Measurements from ENCODE around the gene TULP4. TPM values are rescaled to one million over a fixed set of nuclear protein-coding genes. Genes with fewer than 3 reads are reported as not detected.

The TULP4 gene
- total RNA-seq, 1 experiment from 2014 or later: 21.5 TPM

DNA sequence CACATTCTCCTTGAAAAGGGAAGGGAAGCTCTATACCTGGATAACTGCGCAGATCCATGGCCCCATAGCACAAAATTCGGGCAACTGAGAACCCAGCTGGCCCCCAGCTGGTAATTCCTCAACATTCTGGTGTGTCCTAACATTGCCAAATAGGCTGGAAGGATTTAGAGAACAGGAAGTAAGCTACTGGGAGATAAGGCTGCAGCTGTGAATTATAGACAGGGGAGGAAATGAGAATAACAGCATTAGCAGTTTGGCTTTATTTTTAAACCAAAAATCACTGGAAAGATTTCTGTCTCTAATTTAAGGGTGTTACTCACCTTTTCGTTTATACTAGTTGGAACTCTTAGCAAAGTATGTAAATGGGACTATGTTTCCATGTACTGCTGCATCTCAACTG, 97.2 kb downstream of the TULP4 start:
- no peaks in the 10 kb centered on the region for H4K20me1 ChIP-seq (ENCODE audit: low read length)
- H3K9me2 ChIP-seq (replicated peaks; ENCODE audit: low read length): no peaks in the 10 kb centered on the region
- TF ChIP-seq EZH2phosphoT487 (IDR thresholded peaks at IDR 0.05; ENCODE audit: borderline replicate concordance, low read length): no peak
- DNase-seq: no peak
- intact Hi-C loops (cut with micrococcal nuclease): no loop called here
- no peak overlapping the region for H2AFZ ChIP-seq (ENCODE audit: low read length)
- no peak overlapping the region for H3K27ac ChIP-seq (ENCODE audit: low read length)
- no TSS peak for BruUV-seq (replicated peaks)
- H3K36me3 ChIP-seq (ENCODE audit: low read depth, low read length): peaks cover 6% of the 10 kb centered on the region; the same call in 1 of the 2 replicates
- H3K79me2 ChIP-seq (ENCODE audit: low read length): peaks cover 10% of the 10 kb centered on the region
- POLR2A ChIA-PET (ENCODE audit: unreplicated experiment): no interaction called here
- H3F3A ChIP-seq (ENCODE audit: low read length, unreplicated experiment): no peaks in the 10 kb centered on the region
- H3K4me1 ChIP-seq (ENCODE audit: insufficient read depth, low read length): peaks cover 31% of the 10 kb centered on the region
- no peak overlapping the region for H3K4me3 ChIP-seq (ENCODE audit: low read length)
- CTCF ChIA-PET: no interaction called here
- no peak overlapping the region for H3K4me2 ChIP-seq (ENCODE audit: low read length)
- ATAC-seq: no peak
- no peaks in the 10 kb centered on the region for H3K27me3 ChIP-seq (ENCODE audit: low read length)
- H3K9me3 ChIP-seq (ENCODE audit: low read length): no peaks in the 10 kb centered on the region
- H3K9ac ChIP-seq (ENCODE audit: low read length): no peak overlapping the region

DNA sequence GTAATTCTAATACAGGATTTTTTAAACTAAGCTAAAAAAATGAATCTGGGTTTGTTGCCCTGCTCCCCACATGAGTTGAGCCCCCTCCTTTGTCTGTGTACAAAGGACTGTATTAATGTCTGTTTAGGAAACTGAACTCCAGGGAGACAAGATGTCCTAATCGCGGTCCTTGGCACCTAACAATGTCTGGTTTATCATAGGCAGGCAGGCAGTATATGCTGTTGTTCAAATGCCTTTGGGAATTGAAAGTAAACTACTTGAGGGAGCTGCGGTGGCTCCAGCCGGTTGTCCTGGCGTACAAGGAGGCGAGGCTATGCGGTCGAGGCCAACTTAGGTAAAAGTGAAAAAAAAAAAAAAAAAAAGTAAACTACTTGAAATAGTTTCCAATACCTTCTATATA, 98.5 kb downstream of the TULP4 start:
- POLR2A ChIA-PET (ENCODE audit: unreplicated experiment): no interaction called here
- no peak for ATAC-seq

DNA sequence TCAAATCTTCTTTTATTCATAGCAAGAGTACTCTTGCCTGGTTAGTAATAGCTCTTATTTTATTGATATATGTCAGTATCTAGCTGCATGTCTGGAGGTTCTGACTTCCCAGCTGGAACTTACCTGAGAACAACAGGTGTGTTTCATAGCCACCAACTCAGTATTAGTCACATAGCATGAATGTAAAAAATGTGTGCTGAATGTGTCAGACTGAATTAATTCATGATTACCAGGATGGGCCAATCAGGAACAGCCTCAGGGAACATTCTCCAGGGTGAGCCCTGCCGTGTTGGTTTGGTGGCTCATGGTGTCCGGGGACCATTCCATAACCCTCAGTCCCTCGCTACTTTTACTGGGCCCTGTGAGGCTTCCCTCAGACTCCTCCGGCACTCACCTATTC, 99.7 kb downstream of the TULP4 start:
- H3K9me3 ChIP-seq (ENCODE audit: low read length): no peaks in the 10 kb centered on the region
- no peak overlapping the region for H2AFZ ChIP-seq (ENCODE audit: low read length)
- no peak overlapping the region for H3K4me3 ChIP-seq (ENCODE audit: low read length)
- peak overlapping the region; percentile 55 for H3K27ac ChIP-seq (ENCODE audit: low read length)
- H3K9me2 ChIP-seq (replicated peaks; ENCODE audit: low read length): no peaks in the 10 kb centered on the region
- peak; percentile 91 for DNase-seq
- no TSS peak for BruUV-seq (replicated peaks)
- H3F3A ChIP-seq (ENCODE audit: low read length, unreplicated experiment): peaks cover under 1% of the 10 kb centered on the region
- H3K36me3 ChIP-seq (ENCODE audit: low read depth, low read length): peaks cover 6% of the 10 kb centered on the region; the same call in 1 of the 2 replicates
- ChIA-PET POLR2A (ENCODE audit: unreplicated experiment) (no interaction called here), CTCF (no interaction called here)
- no peaks in the 10 kb centered on the region for H3K27me3 ChIP-seq (ENCODE audit: low read length)
- intact Hi-C loops (cut with micrococcal nuclease): no loop called here
- H3K4me2 ChIP-seq (ENCODE audit: low read length): peak overlapping the region; percentile 57
- H3K4me1 ChIP-seq (ENCODE audit: insufficient read depth, low read length): peaks cover 29% of the 10 kb centered on the region
- peaks cover 10% of the 10 kb centered on the region for H3K79me2 ChIP-seq (ENCODE audit: low read length)
- no peaks in the 10 kb centered on the region for H4K20me1 ChIP-seq (ENCODE audit: low read length)
- TF ChIP-seq, protein P1, sequence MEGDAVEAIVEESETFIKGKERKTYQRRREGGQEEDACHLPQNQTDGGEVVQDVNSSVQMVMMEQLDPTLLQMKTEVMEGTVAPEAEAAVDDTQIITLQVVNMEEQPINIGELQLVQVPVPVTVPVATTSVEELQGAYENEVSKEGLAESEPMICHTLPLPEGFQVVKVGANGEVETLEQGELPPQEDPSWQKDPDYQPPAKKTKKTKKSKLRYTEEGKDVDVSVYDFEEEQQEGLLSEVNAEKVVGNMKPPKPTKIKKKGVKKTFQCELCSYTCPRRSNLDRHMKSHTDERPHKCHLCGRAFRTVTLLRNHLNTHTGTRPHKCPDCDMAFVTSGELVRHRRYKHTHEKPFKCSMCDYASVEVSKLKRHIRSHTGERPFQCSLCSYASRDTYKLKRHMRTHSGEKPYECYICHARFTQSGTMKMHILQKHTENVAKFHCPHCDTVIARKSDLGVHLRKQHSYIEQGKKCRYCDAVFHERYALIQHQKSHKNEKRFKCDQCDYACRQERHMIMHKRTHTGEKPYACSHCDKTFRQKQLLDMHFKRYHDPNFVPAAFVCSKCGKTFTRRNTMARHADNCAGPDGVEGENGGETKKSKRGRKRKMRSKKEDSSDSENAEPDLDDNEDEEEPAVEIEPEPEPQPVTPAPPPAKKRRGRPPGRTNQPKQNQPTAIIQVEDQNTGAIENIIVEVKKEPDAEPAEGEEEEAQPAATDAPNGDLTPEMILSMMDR (conservative IDR thresholded peaks at IDR 0.05; ENCODE audit: low read depth, low read length): no peak
- no peak for TF ChIP-seq EZH2phosphoT487 (IDR thresholded peaks at IDR 0.05; ENCODE audit: borderline replicate concordance, low read length)
- ATAC-seq: peak; percentile 87
- H3K9ac ChIP-seq (ENCODE audit: low read length): 0 out of 2 replicates have a peak overlapping the region, but pooled peaks have one; percentile 22

More for the DNA sequence above, 98.5 kb downstream of the TULP4 start:
- no peak overlapping the region for H2AFZ ChIP-seq (ENCODE audit: low read length)
- H3K4me2 ChIP-seq (ENCODE audit: low read length): no peak overlapping the region
- no peak overlapping the region for H3K9ac ChIP-seq (ENCODE audit: low read length)
- H3K4me3 ChIP-seq (ENCODE audit: low read length): no peak overlapping the region
- no peaks in the 10 kb centered on the region for H3K27me3 ChIP-seq (ENCODE audit: low read length)
- no peaks in the 10 kb centered on the region for H3F3A ChIP-seq (ENCODE audit: low read length, unreplicated experiment)
- no peak overlapping the region for H3K27ac ChIP-seq (ENCODE audit: low read length)
- intact Hi-C loops (cut with micrococcal nuclease): no loop called here
- CTCF ChIA-PET: no interaction called here
- H3K79me2 ChIP-seq (ENCODE audit: low read length): peaks cover 10% of the 10 kb centered on the region
- H3K36me3 ChIP-seq (ENCODE audit: low read depth, low read length): peaks cover 6% of the 10 kb centered on the region; the same call in 1 of the 2 replicates
- H4K20me1 ChIP-seq (ENCODE audit: low read length): no peaks in the 10 kb centered on the region
- no peak for TF ChIP-seq EZH2phosphoT487 (IDR thresholded peaks at IDR 0.05; ENCODE audit: borderline replicate concordance, low read length)
- TF ChIP-seq EZH2 (IDR thresholded peaks at IDR 0.05; ENCODE audit: low read length, unreplicated experiment): no peak
- TF ChIP-seq, protein P1 (conservative IDR thresholded peaks at IDR 0.05; ENCODE audit: low read depth, low read length): no peak
- H3K9me3 ChIP-seq (ENCODE audit: low read length): no peaks in the 10 kb centered on the region
- H3K4me1 ChIP-seq (ENCODE audit: insufficient read depth, low read length): peaks cover 22% of the 10 kb centered on the region
- DNase-seq: no peak
- no TSS peak for BruUV-seq (replicated peaks)
- no peaks in the 10 kb centered on the region for H3K9me2 ChIP-seq (replicated peaks; ENCODE audit: low read length)

Data from PC-3 (cell line).